Skeletal muscle tissue (tissue), 4 donors: ENCODE data around the gene WDR90. TPM values are rescaled to one million over a fixed set of nuclear protein-coding genes. Genes with fewer than 3 reads are reported as not detected.
A peak's percentile ranks its signal among the peaks of the same experiment; 100 is the strongest.

Experiments
- H3K27ac ChIP-seq: one replicate; pipeline ENCODE4 v1.7.0; 2013; ENCODE audit warnings: mild to moderate bottlenecking, low read depth, low read length, inconsistent platforms
- H3K27me3 ChIP-seq, 3 donors: one replicate each; pipeline ENCODE4 v1.7.0; 2013; ENCODE audit warnings: low read length in 3 of 3; ENCODE audit not compliant: control insufficient read depth in 3 of 3, insufficient read depth in 3 of 3
- H3K36me3 ChIP-seq, 3 donors: one replicate each; pipeline ENCODE4 v1.7.0; 2013; ENCODE audit warnings: low read length in 3 of 3; ENCODE audit not compliant: control insufficient read depth in 3 of 3, insufficient read depth in 3 of 3
- H3K4me1 ChIP-seq, 3 donors: one replicate each; pipeline ENCODE4 v1.7.0; 2013; ENCODE audit warnings: low read length in 3 of 3, mild to moderate bottlenecking in 3 of 3; ENCODE audit not compliant: control insufficient read depth in 3 of 3, insufficient read depth in 3 of 3
- H3K4me3 ChIP-seq, 3 donors: one replicate each; pipeline ENCODE4 v1.7.0; 2013; ENCODE audit warnings: low read length in 3 of 3
- H3K9ac ChIP-seq, 3 donors: one replicate each; pipeline ENCODE4 v1.7.0; 2013; ENCODE audit warnings: low read length in 3 of 3, mild to moderate bottlenecking in 3 of 3, moderate library complexity in 2 of 3, low read depth in 1 of 3
- H3K9me3 ChIP-seq, 3 donors: one replicate each; pipeline ENCODE4 v1.7.0; 2013; ENCODE audit warnings: low read length in 3 of 3; ENCODE audit not compliant: control insufficient read depth in 3 of 3
- total RNA-seq: library from RNA; depleted of rRNA; stranded (reverse); fragments of >200 nt; gene quantifications from one replicate; pipeline ENCODE4 v1.2.3, GENCODE V29; 2014
- donor health status: Osteomylitis.

Gene WDR90
- total RNA-seq, 1 donor from 2014 or later = 6.3 TPM

- Histone ChIP-seq H3K27ac (peak overlapping the region; percentile 64), H3K36me3 (peaks cover 6 to 10% (median 8%) of the 10 kb centered on the region in 3 donors), H3K4me1 (peaks cover 31 to 39% (median 38%) of the 10 kb centered on the region in 3 donors), H3K9ac (peak overlapping the region; percentile 50 to 88 (median 74)), H3K9me3 (no peaks in the 10 kb centered on the region), H3K27me3 (no peaks in the 10 kb centered on the region), H3K4me3 (peak overlapping the region in 2 of 3 donors; percentile 64 to 70)
Observed at GRCh38 chr16:638034-638543, 11.1 kb upstream of the WDR90 start.

GRCh38 chr16:638836-639235 lies 10.3 kb upstream of the WDR90 start:
- Histone ChIP-seq H3K4me1 (peaks cover 32 to 45% (median 44%) of the 10 kb centered on the region in 3 donors), H3K36me3 (peaks cover 5 to 9% (median 6%) of the 10 kb centered on the region in 3 donors), H3K4me3 (no peak overlapping the region), H3K9ac (peak overlapping the region in 2 of 3 donors; percentile 14 to 57), H3K27ac (no peak overlapping the region), H3K9me3 (no peaks in the 10 kb centered on the region), H3K27me3 (no peaks in the 10 kb centered on the region)

GRCh38 chr16:640614-641013 lies 8.6 kb upstream of the WDR90 start:
- H3K4me3 ChIP-seq = peak overlapping the region in 2 of 3 donors; percentile 35 to 82

GRCh38 chr16:641326-642188 lies 7.6 kb upstream of the WDR90 start, which contains the start of gene MCRIP2:
TSS of gene MCRIP2 (plus strand) at chr16:641828. CDS start at chr16:641992, 164 bp downstream.
- Histone ChIP-seq H3K9ac (peak within 1 kb of the TSS; percentile 84 to 99 (median 92)), H3K27ac (peak within 1 kb of the TSS; percentile 83), H3K4me1 (peaks cover 36 to 52% (median 51%) of the 10 kb centered on the region in 3 donors), H3K4me3 (peak within 1 kb of the TSS; percentile 78 to 91 (median 82)), H3K9me3 (no peaks in the 10 kb centered on the region), H3K36me3 (peaks cover 0 to 7% (median 2%) of the 10 kb centered on the region in 3 donors), H3K27me3 (no peaks in the 10 kb centered on the region)

More at GRCh38 chr16:640614-641013, 8.6 kb upstream of the WDR90 start:
- H3K9ac ChIP-seq = peak overlapping the region in 2 of 3 donors; percentile 50 to 99
- no peaks in the 10 kb centered on the region for H3K27me3 ChIP-seq
- H3K27ac ChIP-seq = peak overlapping the region; percentile 83
- H3K4me1 ChIP-seq = peaks cover 27 to 44% (median 43%) of the 10 kb centered on the region in 3 donors
- no peaks in the 10 kb centered on the region for H3K9me3 ChIP-seq
- H3K36me3 ChIP-seq = peaks cover 0 to 7% (median 2%) of the 10 kb centered on the region in 3 donors

- peak overlapping the region; percentile 83 for H3K27ac ChIP-seq
- H3K27me3 ChIP-seq = no peaks in the 10 kb centered on the region
- H3K36me3 ChIP-seq = peaks cover 0 to 7% (median 2%) of the 10 kb centered on the region in 3 donors
- peak overlapping the region; percentile 67 to 91 (median 82) for H3K4me3 ChIP-seq
- peaks cover 42 to 59% (median 57%) of the 10 kb centered on the region in 3 donors for H3K4me1 ChIP-seq
- no peaks in the 10 kb centered on the region for H3K9me3 ChIP-seq
- peak overlapping the region; percentile 81 to 99 (median 92) for H3K9ac ChIP-seq
Observed at GRCh38 chr16:642189-643049, 6.7 kb upstream of the WDR90 start.

- Histone ChIP-seq H3K9me3 (no peaks in the 10 kb centered on the region), H3K4me3 (peak overlapping the region; percentile 67 to 91 (median 82)), H3K27me3 (no peaks in the 10 kb centered on the region), H3K27ac (peak overlapping the region; percentile 83), H3K4me1 (peaks cover 41 to 59% (median 57%) of the 10 kb centered on the region in 3 donors), H3K9ac (peak overlapping the region; percentile 80 to 99 (median 81)), H3K36me3 (peaks cover 0 to 7% (median 2%) of the 10 kb centered on the region in 3 donors)
Observed at GRCh38 chr16:643050-643368, 6.2 kb upstream of the WDR90 start.

GRCh38 chr16:644556-644955 lies 4.6 kb upstream of the WDR90 start:
- H3K4me3 ChIP-seq = no peak overlapping the region
- no peak overlapping the region for H3K27ac ChIP-seq
- peak overlapping the region in 1 of 3 donors; percentile 8 for H3K9ac ChIP-seq
- H3K9me3 ChIP-seq = no peaks in the 10 kb centered on the region
- H3K4me1 ChIP-seq = peaks cover 47 to 60% (median 59%) of the 10 kb centered on the region in 3 donors
- H3K36me3 ChIP-seq = peaks cover 0 to 7% (median 2%) of the 10 kb centered on the region in 3 donors
- H3K27me3 ChIP-seq = no peaks in the 10 kb centered on the region

GRCh38 chr16:645852-646678 lies 3.1 kb upstream of the WDR90 start:
- H3K36me3 ChIP-seq = peaks cover 0 to 7% (median 2%) of the 10 kb centered on the region in 3 donors
- peak overlapping the region; percentile 43 to 88 (median 45) for H3K9ac ChIP-seq
- no peaks in the 10 kb centered on the region for H3K27me3 ChIP-seq
- peak overlapping the region in 2 of 3 donors; percentile 9 to 61 for H3K4me3 ChIP-seq
- peak overlapping the region; percentile 56 for H3K27ac ChIP-seq
- no peaks in the 10 kb centered on the region for H3K9me3 ChIP-seq
- H3K4me1 ChIP-seq = peaks cover 52 to 67% (median 62%) of the 10 kb centered on the region in 3 donors
